HUES6 (cell line): ENCODE results near the gene CAMK1D.
"Not testable (repeated sequence)": the region's sequence is repeated elsewhere in the genome, so short reads cannot be mapped to it uniquely, and the experiment has no call there.

Experiments
- H3K27ac ChIP-seq: 2 replicates; pipeline ENCODE4 v1.7.0; 2013; ENCODE audit warnings: low read depth, mild to moderate bottlenecking, low read length, inconsistent platforms
- H3K27me3 ChIP-seq: 2 replicates; pipeline ENCODE4 v1.6.1; 2013; ENCODE audit warnings: low read length; ENCODE audit not compliant: control insufficient read depth, insufficient read depth
- H3K36me3 ChIP-seq: 2 replicates; pipeline ENCODE4 v1.6.1; 2013; ENCODE audit warnings: low read length; ENCODE audit not compliant: control insufficient read depth, insufficient read depth
- H3K4me1 ChIP-seq: 2 replicates; pipeline ENCODE4 v1.6.1; 2013; ENCODE audit warnings: low read length; ENCODE audit not compliant: control insufficient read depth, insufficient read depth
- H3K4me3 ChIP-seq: 2 replicates; pipeline ENCODE4 v1.5.1; 2013; ENCODE audit warnings: low read depth, low read length
- H3K9ac ChIP-seq: one replicate; pipeline ENCODE4 v1.6.1; 2013; ENCODE audit warnings: mild to moderate bottlenecking, low read length
- H3K9me3 ChIP-seq: 2 replicates; pipeline ENCODE4 v1.6.1; 2013; ENCODE audit warnings: low read depth, low read length; ENCODE audit not compliant: control insufficient read depth, insufficient read depth

The CAMK1D gene

GRCh38 chr10:12327074-12327473 lies 22.3 kb upstream of the CAMK1D start:
- no peaks in the 10 kb centered on the region for H3K36me3 ChIP-seq
- H3K9ac ChIP-seq = no peak overlapping the region
- H3K27me3 ChIP-seq = no peaks in the 10 kb centered on the region
- H3K4me1 ChIP-seq = no peaks in the 10 kb centered on the region
- no peak overlapping the region for H3K27ac ChIP-seq
- H3K4me3 ChIP-seq = no peak overlapping the region
- H3K9me3 ChIP-seq = no peaks in the 10 kb centered on the region

GRCh38 chr10:12327476-12327875 lies 21.9 kb upstream of the CAMK1D start:
- Histone ChIP-seq H3K4me3 (no peak overlapping the region), H3K27me3 (no peaks in the 10 kb centered on the region), H3K9ac (no peak overlapping the region), H3K27ac (no peak overlapping the region), H3K4me1 (no peaks in the 10 kb centered on the region), H3K9me3 (no peaks in the 10 kb centered on the region), H3K36me3 (no peaks in the 10 kb centered on the region)

DNA sequence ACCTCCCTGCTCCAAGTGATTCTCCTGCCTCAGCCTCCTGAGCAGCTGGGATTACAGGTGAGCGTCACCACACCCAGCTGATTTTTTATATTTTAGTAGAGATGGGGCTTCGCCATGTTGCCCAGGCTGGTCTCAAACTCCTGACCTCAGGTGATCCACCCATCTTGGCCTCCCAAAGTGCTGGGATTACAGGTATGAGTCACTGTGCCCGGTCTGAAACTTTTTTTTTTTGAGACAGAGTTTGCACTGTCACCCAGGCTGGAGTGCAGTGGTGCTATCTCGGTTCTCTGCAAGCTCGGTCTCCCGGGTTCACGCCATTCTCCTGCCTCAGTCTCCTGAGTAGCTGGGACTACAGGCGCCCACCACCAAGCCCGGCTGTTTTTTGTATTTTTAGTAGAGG lies 21.0 kb upstream of the CAMK1D start:
- not testable (repeated sequence) for H3K4me3 ChIP-seq, H3K9ac ChIP-seq

DNA sequence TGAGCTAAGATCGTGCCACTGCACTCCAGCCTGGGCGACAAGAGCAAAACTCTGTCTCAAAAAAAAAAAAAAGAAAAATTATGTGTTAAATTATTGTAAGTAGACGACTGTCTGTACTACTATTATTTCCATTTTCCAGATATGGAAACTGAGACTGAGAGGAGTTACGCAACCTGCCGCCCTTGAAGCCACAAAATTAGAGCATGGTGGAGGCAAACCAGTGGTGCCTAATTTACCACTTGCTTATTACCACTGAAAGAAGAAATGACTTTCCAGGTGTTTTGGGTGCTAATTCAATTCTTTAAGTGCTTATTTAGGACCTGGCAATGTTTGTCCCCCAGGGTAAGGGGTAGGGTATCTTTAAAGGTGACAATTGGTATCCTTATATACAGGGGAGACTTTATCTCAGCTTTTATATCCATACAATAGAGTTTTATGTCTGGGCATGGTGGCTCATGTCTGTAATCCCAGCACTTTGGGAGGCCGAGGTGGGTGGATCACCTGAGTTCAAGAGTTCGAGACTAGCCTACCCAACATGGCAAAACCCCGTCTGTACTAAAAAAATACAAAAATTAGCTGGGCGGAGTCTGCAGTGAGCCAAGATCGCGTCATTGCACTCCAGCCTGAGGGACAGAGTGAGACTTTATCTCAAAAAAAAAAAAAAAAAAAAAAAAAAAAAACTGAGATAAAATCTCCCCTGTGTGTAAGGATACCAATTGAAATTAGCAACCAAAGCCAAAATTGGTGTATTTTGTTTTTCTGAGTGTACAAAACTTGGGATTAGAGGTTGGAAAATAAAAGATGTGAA lies 16.6 kb upstream of the CAMK1D start:
- no peak overlapping the region for H3K27ac ChIP-seq
- no peaks in the 10 kb centered on the region for H3K36me3 ChIP-seq
- no peak overlapping the region for H3K9ac ChIP-seq
- no peaks in the 10 kb centered on the region for H3K9me3 ChIP-seq
- H3K27me3 ChIP-seq = no peaks in the 10 kb centered on the region
- peaks cover 5% of the 10 kb centered on the region; the same call in 1 of the 2 replicates for H3K4me1 ChIP-seq
- H3K4me3 ChIP-seq = no peak overlapping the region

More for the DNA sequence above, 21.0 kb upstream of the CAMK1D start:
- not testable (repeated sequence) for H3K27me3 ChIP-seq, H3K4me1 ChIP-seq, H3K36me3 ChIP-seq, H3K27ac ChIP-seq, H3K9me3 ChIP-seq

GRCh38 chr10:12333380-12334185 lies 15.8 kb upstream of the CAMK1D start:
- H3K27me3 ChIP-seq = no peaks in the 10 kb centered on the region
- no peaks in the 10 kb centered on the region for H3K36me3 ChIP-seq
- H3K4me3 ChIP-seq = no peak overlapping the region
- no peak overlapping the region for H3K9ac ChIP-seq
- no peak overlapping the region for H3K27ac ChIP-seq
- H3K9me3 ChIP-seq = no peaks in the 10 kb centered on the region
- H3K4me1 ChIP-seq = peaks cover 5% of the 10 kb centered on the region; the same call in 1 of the 2 replicates

DNA sequence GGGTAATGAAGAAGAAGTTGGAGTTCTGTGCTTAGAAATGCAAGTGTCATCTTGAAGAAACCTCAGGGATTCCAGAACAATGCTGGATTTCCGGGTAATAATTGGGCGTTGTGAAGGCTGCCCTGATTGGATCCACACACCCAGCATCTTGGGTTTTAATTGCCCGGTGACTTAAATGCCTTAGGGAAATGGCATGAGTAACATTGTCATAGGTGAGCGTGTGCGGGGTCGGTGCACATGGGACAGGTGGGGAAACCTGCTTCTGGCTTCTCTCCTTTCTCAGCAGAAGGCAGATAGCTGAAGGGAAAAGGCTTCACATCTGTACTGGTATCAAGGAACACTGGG lies 15.2 kb upstream of the CAMK1D start:
- Histone ChIP-seq H3K4me1 (peaks cover 5% of the 10 kb centered on the region; the same call in 1 of the 2 replicates), H3K4me3 (no peak overlapping the region), H3K27me3 (no peaks in the 10 kb centered on the region), H3K9ac (no peak overlapping the region), H3K27ac (no peak overlapping the region), H3K36me3 (no peaks in the 10 kb centered on the region), H3K9me3 (no peaks in the 10 kb centered on the region)

DNA sequence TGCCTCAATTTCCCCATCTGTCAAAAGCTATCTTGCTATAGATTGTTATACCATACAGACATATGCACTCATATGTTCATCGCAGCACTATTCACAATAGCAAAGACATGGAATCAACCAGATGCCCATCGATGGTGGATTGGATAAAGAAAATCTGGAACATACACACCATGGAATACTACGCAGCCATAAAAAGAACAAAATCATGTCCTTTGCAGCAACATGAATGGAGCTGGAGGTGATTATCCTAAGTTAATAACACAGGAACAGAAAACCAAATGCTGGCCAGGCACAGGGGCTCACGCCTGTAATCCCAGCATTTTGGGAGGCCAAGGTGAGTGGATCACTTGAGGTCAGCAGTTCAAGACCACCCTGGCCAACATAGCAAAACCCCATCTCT lies 14.2 kb upstream of the CAMK1D start:
- not testable (repeated sequence) for H3K27ac ChIP-seq, H3K36me3 ChIP-seq, H3K9ac ChIP-seq, H3K4me1 ChIP-seq, H3K27me3 ChIP-seq, H3K9me3 ChIP-seq, H3K4me3 ChIP-seq

- peaks cover 5% of the 10 kb centered on the region; the same call in 1 of the 2 replicates for H3K4me1 ChIP-seq
- H3K36me3 ChIP-seq = no peaks in the 10 kb centered on the region
- no peaks in the 10 kb centered on the region for H3K9me3 ChIP-seq
- H3K4me3 ChIP-seq = no peak overlapping the region
- H3K27me3 ChIP-seq = no peaks in the 10 kb centered on the region
- no peak overlapping the region for H3K27ac ChIP-seq
- H3K9ac ChIP-seq = no peak overlapping the region
Observed at GRCh38 chr10:12337453-12338372, 11.6 kb upstream of the CAMK1D start.

GRCh38 chr10:12338981-12339380 lies 10.4 kb upstream of the CAMK1D start:
- no peak overlapping the region for H3K9ac ChIP-seq
- no peaks in the 10 kb centered on the region for H3K9me3 ChIP-seq
- no peaks in the 10 kb centered on the region for H3K36me3 ChIP-seq
- no peaks in the 10 kb centered on the region for H3K4me1 ChIP-seq
- H3K27me3 ChIP-seq = no peaks in the 10 kb centered on the region
- no peak overlapping the region for H3K4me3 ChIP-seq
- H3K27ac ChIP-seq = no peak overlapping the region

GRCh38 chr10:12340371-12340770 lies 9.0 kb upstream of the CAMK1D start:
- Histone ChIP-seq H3K9me3 (no peaks in the 10 kb centered on the region), H3K4me1 (no peaks in the 10 kb centered on the region), H3K27me3 (no peaks in the 10 kb centered on the region), H3K36me3 (no peaks in the 10 kb centered on the region), H3K9ac (no peak overlapping the region), H3K27ac (no peak overlapping the region), H3K4me3 (no peak overlapping the region)
